ENCODE data around the gene DDHD1. TPM values are rescaled to one million over a fixed set of nuclear protein-coding genes. Genes with fewer than 3 reads are reported as not detected.
"Not testable (repeated sequence)": the region's sequence is repeated elsewhere in the genome, so short reads cannot be mapped to it uniquely, and the experiment has no call there.

The DDHD1 gene
- total RNA-seq, 3 donors from 2014 or later (not counting 1 experiment from before 2014, with no cell fraction given) = 76.6 to 82.3 (median 80.9) TPM

DNA sequence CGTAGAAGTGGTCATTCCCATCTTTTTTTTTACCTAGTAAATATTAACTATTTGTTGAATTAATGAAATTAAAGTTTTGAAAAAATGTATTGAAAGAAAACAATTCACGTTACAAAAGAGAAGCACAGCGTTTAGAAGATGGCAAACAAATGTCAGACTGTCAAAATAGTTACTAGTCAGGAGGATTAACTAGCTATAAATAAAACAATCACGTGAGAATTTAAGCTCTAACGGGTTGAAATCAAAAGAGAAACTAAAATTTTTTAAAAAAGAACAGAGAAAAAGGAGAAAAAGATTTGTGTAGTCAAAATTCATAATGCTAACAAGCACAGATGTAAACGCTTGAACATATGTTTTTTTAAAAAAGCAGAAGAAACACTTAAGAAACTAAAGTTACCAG, 26.4 kb downstream of the DDHD1 start:
- no peaks in the 10 kb centered on the region for H3K9me3 Mint-ChIP-seq
- no peak overlapping the region for H3K27ac Mint-ChIP-seq
- peak; percentile 45 to 63 (median 54) for ATAC-seq
- H3K4me1 Mint-ChIP-seq = peaks cover 11 to 32% of the 10 kb centered on the region in 2 donors
- Histone ChIP-seq H3K36me3 (ENCODE audit: control insufficient read depth, insufficient read depth, low read length) (no peaks in the 10 kb centered on the region), H3K9me3 (ENCODE audit: control insufficient read depth, insufficient read depth, low read length) (no peaks in the 10 kb centered on the region), H3K27ac (ENCODE audit: low read length) (peak overlapping the region; percentile 80), H3K4me1 (ENCODE audit: control insufficient read depth, insufficient read depth, low read length) (peaks cover 5% of the 10 kb centered on the region), H3K27me3 (ENCODE audit: control insufficient read depth, insufficient read depth, low read length) (no peaks in the 10 kb centered on the region), H3K4me3 (ENCODE audit: low read length) (peak overlapping the region; percentile 21)
- TF ChIP-seq, protein P1, sequence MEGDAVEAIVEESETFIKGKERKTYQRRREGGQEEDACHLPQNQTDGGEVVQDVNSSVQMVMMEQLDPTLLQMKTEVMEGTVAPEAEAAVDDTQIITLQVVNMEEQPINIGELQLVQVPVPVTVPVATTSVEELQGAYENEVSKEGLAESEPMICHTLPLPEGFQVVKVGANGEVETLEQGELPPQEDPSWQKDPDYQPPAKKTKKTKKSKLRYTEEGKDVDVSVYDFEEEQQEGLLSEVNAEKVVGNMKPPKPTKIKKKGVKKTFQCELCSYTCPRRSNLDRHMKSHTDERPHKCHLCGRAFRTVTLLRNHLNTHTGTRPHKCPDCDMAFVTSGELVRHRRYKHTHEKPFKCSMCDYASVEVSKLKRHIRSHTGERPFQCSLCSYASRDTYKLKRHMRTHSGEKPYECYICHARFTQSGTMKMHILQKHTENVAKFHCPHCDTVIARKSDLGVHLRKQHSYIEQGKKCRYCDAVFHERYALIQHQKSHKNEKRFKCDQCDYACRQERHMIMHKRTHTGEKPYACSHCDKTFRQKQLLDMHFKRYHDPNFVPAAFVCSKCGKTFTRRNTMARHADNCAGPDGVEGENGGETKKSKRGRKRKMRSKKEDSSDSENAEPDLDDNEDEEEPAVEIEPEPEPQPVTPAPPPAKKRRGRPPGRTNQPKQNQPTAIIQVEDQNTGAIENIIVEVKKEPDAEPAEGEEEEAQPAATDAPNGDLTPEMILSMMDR (IDR thresholded peaks at IDR 0.05) = no peak
- H3K27me3 Mint-ChIP-seq (ENCODE audit: low read depth in 2 of 2) = no peaks in the 10 kb centered on the region
- no peak for DNase-seq
- no CpG with 5 or more reads among the region's 6 CpGs for WGBS (ENCODE audit: insufficient coverage)
- peak overlapping the region; percentile 94 for H3K4me3 Mint-ChIP-seq
- H3K36me3 Mint-ChIP-seq = no peaks in the 10 kb centered on the region
- intact Hi-C loops (cut with micrococcal nuclease) = loop anchor here (2.0 kb wide), 1 partner anchor 22 kb away; no protein-coding TSS in a partner anchor

DNA sequence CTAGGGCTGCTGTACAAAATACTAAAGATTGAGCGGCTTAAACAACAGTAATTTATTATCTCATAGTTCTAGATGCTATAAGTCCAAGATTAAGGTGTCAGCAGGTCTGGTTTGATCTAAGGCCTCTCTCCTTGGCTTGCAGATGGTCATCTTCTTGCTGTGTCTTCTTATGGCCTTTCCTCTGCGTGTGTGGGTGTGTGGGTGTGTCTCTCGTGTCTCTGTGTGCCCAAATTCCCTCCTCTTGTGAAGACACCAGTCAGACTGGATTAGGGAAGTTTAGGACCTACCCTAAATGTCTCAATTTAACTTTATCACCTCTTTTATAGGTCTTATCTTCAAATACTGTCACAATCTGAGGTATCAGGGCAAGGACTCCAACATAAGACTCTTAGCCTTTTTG, 28.3 kb downstream of the DDHD1 start:
- Histone ChIP-seq H3K27me3 (ENCODE audit: control insufficient read depth, insufficient read depth, low read length) (no peaks in the 10 kb centered on the region), H3K4me3 (ENCODE audit: low read length) (no peak overlapping the region), H3K36me3 (ENCODE audit: control insufficient read depth, insufficient read depth, low read length) (no peaks in the 10 kb centered on the region), H3K9me3 (ENCODE audit: control insufficient read depth, insufficient read depth, low read length) (no peaks in the 10 kb centered on the region), H3K27ac (ENCODE audit: low read length) (no peak overlapping the region), H3K4me1 (ENCODE audit: control insufficient read depth, insufficient read depth, low read length) (peaks cover 5% of the 10 kb centered on the region)
- TF ChIP-seq, protein P1 (IDR thresholded peaks at IDR 0.05) = no peak
- intact Hi-C loops (cut with micrococcal nuclease) = no loop called here
- peaks cover 14 to 42% of the 10 kb centered on the region in 2 donors for H3K4me1 Mint-ChIP-seq
- H3K27me3 Mint-ChIP-seq (ENCODE audit: low read depth in 2 of 2) = no peaks in the 10 kb centered on the region
- DNase-seq (no peak), ATAC-seq (no peak)
- WGBS (ENCODE audit: insufficient coverage) = 67% methylated on average over 2 of the region's 3 CpGs
- no peak overlapping the region for H3K4me3 Mint-ChIP-seq
- peaks cover 0 to 2% of the 10 kb centered on the region in 2 donors for H3K9me3 Mint-ChIP-seq
- H3K27ac Mint-ChIP-seq = peak overlapping the region in 1 of 2 donors; percentile 72
- no peaks in the 10 kb centered on the region for H3K36me3 Mint-ChIP-seq

DNA sequence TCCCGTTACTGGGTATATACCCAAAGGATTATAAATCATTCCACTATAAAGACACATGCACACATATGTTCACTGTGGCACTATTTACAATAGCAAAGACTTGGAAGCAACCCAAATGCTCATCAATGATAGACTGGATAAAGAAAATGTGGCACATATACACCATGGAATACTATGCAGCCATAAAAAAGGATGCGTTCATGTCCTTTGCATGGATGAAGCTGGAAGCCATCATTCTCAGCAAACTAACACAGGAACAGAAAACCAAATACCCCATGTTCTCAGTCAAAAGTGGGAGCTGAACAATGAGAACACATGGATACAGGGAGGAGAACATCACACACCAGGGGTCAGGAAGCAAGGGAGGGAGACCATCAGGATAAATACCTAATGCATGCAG, 31.7 kb downstream of the DDHD1 start:
- H3K27ac ChIP-seq (ENCODE audit: low read length); H3K9me3 Mint-ChIP-seq; H3K4me3 Mint-ChIP-seq; intact Hi-C loops (cut with micrococcal nuclease); H3K36me3 Mint-ChIP-seq; H3K27ac Mint-ChIP-seq; H3K9me3 ChIP-seq (ENCODE audit: control insufficient read depth, insufficient read depth, low read length); H3K27me3 ChIP-seq (ENCODE audit: control insufficient read depth, insufficient read depth, low read length); H3K36me3 ChIP-seq (ENCODE audit: control insufficient read depth, insufficient read depth, low read length); H3K4me3 ChIP-seq (ENCODE audit: low read length); ATAC-seq; H3K27me3 Mint-ChIP-seq (ENCODE audit: low read depth in 2 of 2); DNase-seq: not testable (repeated sequence)
- H3K4me1 ChIP-seq (ENCODE audit: control insufficient read depth, insufficient read depth, low read length) = peaks cover 13% of the 10 kb centered on the region
- H3K4me1 Mint-ChIP-seq = peaks cover 43 to 57% of the 10 kb centered on the region in 2 donors
- 100% methylated on average over 2 of the region's 2 CpGs for WGBS (ENCODE audit: insufficient coverage)

DNA sequence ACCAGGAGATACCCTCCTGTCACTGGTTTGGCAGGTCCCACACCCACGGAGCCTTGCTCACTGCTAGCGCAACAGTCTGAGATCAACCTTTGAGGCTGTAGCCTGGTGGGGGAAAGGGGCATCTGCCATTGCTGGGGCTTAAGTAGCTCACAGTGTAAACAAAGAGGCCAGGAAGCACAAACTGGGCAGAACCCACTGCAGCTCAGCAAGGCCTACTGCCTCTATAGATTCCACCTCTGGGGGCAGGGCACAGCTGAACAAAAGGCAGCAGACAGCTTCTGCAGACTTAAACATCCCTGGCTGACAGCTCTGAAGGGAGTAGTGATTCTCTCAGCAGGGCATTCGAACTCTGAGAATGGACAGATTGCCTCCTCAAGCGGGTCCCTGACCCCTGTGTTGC, 35.6 kb downstream of the DDHD1 start:
- H3K36me3 ChIP-seq (ENCODE audit: control insufficient read depth, insufficient read depth, low read length); H3K4me3 ChIP-seq (ENCODE audit: low read length); H3K36me3 Mint-ChIP-seq; H3K27me3 Mint-ChIP-seq (ENCODE audit: low read depth in 2 of 2); ATAC-seq; H3K4me3 Mint-ChIP-seq; H3K27me3 ChIP-seq (ENCODE audit: control insufficient read depth, insufficient read depth, low read length); DNase-seq; H3K9me3 Mint-ChIP-seq; H3K9me3 ChIP-seq (ENCODE audit: control insufficient read depth, insufficient read depth, low read length); intact Hi-C loops (cut with micrococcal nuclease); H3K27ac Mint-ChIP-seq; H3K27ac ChIP-seq (ENCODE audit: low read length): not testable (repeated sequence)
- 97% methylated on average over 4 of the region's 4 CpGs for WGBS (ENCODE audit: insufficient coverage)
- peaks cover 19% of the 10 kb centered on the region for H3K4me1 ChIP-seq (ENCODE audit: control insufficient read depth, insufficient read depth, low read length)
- H3K4me1 Mint-ChIP-seq = peaks cover 55 to 66% of the 10 kb centered on the region in 2 donors

Data from natural killer cell (primary cell).